Smooth muscle cell (in vitro differentiated cells): Measurements from ENCODE around the gene DHDH. TPM values are rescaled to one million over a fixed set of nuclear protein-coding genes. Genes with fewer than 3 reads are reported as not detected.
"Not testable (repeated sequence)": the region's sequence is repeated elsewhere in the genome, so short reads cannot be mapped to it uniquely, and the experiment has no call there.

Experiments
- DNase-seq: peaks from one replicate; lab custom pipeline; 2025; ENCODE audit not compliant: unreplicated experiment; lab: John Stamatoyannopoulos, UW
- H2AFZ ChIP-seq: fragments of 200-600 bp; sonication (generic); 2 replicates; pipeline ENCODE4 v1.6.0; 2016; ENCODE audit warnings: antibody characterized with exemption, low read depth, mild to moderate bottlenecking
- H3F3A ChIP-seq: fragments of 200-600 bp; sonication (generic); 2 replicates; pipeline ENCODE4 v1.6.0; 2017; ENCODE audit warnings: antibody characterized with exemption, low read depth
- H3K27ac ChIP-seq: fragments of 200-600 bp; sonication (generic); 2 replicates; pipeline ENCODE4 v1.5.1; 2016; ENCODE audit warnings: low read depth, mild to moderate bottlenecking
- H3K27me3 ChIP-seq: fragments of 200-600 bp; sonication (generic); 2 replicates; pipeline ENCODE4 v1.6.1; 2016; ENCODE audit warnings: low read depth, mild to moderate bottlenecking
- H3K36me3 ChIP-seq: fragments of 200-600 bp; sonication (generic); 2 replicates; pipeline ENCODE4 v1.5.1; 2016; ENCODE audit warnings: low read depth
- H3K4me1 ChIP-seq: fragments of 200-600 bp; sonication (generic); 2 replicates; pipeline ENCODE4 v1.5.1; 2016; ENCODE audit warnings: low read depth
- H3K4me2 ChIP-seq: fragments of 200-600 bp; sonication (generic); 2 replicates; pipeline ENCODE4 v1.6.0; 2016; ENCODE audit warnings: mild to moderate bottlenecking
- H3K4me3 ChIP-seq: fragments of 200-600 bp; sonication (generic); 2 replicates; pipeline ENCODE4 v1.5.1; 2016; ENCODE audit warnings: mild to moderate bottlenecking
- H3K79me2 ChIP-seq: fragments of 200-600 bp; sonication (generic); 2 replicates; pipeline ENCODE4 v1.6.0; 2016; ENCODE audit warnings: low read depth, mild to moderate bottlenecking
- H3K9ac ChIP-seq: fragments of 200-600 bp; sonication (generic); 2 replicates; pipeline ENCODE4 v1.6.0; 2016; ENCODE audit warnings: low read depth
- H3K9me3 ChIP-seq: fragments of 200-600 bp; sonication (generic); replicated peaks from 2 replicates; pipeline ENCODE4 v1.5.1; 2016; ENCODE audit warnings: low read depth
- H4K20me1 ChIP-seq: fragments of 200-600 bp; sonication (generic); 2 replicates; pipeline ENCODE4 v1.6.0; 2016; ENCODE audit warnings: low read depth
- CTCF ChIP-seq: fragments of 200-600 bp; sonication (generic); IDR thresholded peaks from 2 replicates; pipeline ENCODE4 v1.5.1; 2017; ENCODE audit warnings: borderline replicate concordance, mild to moderate bottlenecking, antibody characterized with exemption; ENCODE audit not compliant: insufficient read depth, poor library complexity, severe bottlenecking
- WGBS: methylation state at CpG from one replicate; pipeline ENCODE4 v1.1.7; 2016; ENCODE audit warnings: low lambda C conversion rate; 5-methylcytosine and 5-hydroxymethylcytosine counted together
- polyA plus RNA-seq: library from polyadenylated mRNA; unstranded; fragments of >200 nt; fragmentation: Nextera tagmentation; extraction: Ambion mirVana; gene quantifications from 2 replicates; pipeline ENCODE4 v1.2.1, GENCODE V29; 2016
- total RNA-seq: library from RNA; depleted of rRNA; stranded (reverse); fragments of >200 nt; gene quantifications from 2 replicates; pipeline ENCODE4 v1.2.3, GENCODE V29; 2014

The DHDH gene
- total RNA-seq, result 0.27 TPM in 1 of 2 replicates, not detected in the other
- polyA plus RNA-seq, result 0.87 and 1.0 TPM in 2 replicates

GRCh38 chr19:48933382-48933932 is at the start of gene DHDH:
Gene DHDH, plus strand, starts transcription at chr19:48933699. Its CDS starts 23 bp downstream, at chr19:48933722.
- no peak within 1 kb of the TSS for H3K9ac ChIP-seq
- H3K27me3 ChIP-seq, result no peaks in the 10 kb centered on the region
- no peak for TF ChIP-seq CTCF
- WGBS, result 1% methylated on average over 42 of the region's 43 CpGs
- H3K4me3 ChIP-seq, result peak within 1 kb of the TSS; percentile 56
- DNase-seq, result peak; percentile 33
- no peaks in the 10 kb centered on the region for H3K79me2 ChIP-seq
- H3K27ac ChIP-seq, result no peak within 1 kb of the TSS
- no peaks in the 10 kb centered on the region for H3F3A ChIP-seq
- no peaks in the 10 kb centered on the region for H3K9me3 ChIP-seq
- peaks cover 14% of the 10 kb centered on the region for H3K4me1 ChIP-seq
- peak within 1 kb of the TSS; percentile 26 for H2AFZ ChIP-seq
- H4K20me1 ChIP-seq, result no peaks in the 10 kb centered on the region
- H3K4me2 ChIP-seq, result peak within 1 kb of the TSS; percentile 86
- H3K36me3 ChIP-seq, result no peaks in the 10 kb centered on the region

GRCh38 chr19:48883726-48884125 is 49.8 kb upstream of the DHDH start:
- DNase-seq, result no peak
- Histone ChIP-seq H3K79me2 (no peaks in the 10 kb centered on the region), H3K9me3 (no peaks in the 10 kb centered on the region), H3K36me3 (no peaks in the 10 kb centered on the region), H3K4me3 (no peak overlapping the region), H3K27ac (no peak overlapping the region), H3K27me3 (no peaks in the 10 kb centered on the region), H3K4me2 (no peak overlapping the region), H2AFZ (no peak overlapping the region), H3F3A (peaks cover 3% of the 10 kb centered on the region), H4K20me1 (no peaks in the 10 kb centered on the region), H3K4me1 (peaks cover 8% of the 10 kb centered on the region), H3K9ac (no peak overlapping the region)
- 98% methylated on average over 7 of the region's 7 CpGs for WGBS
- TF ChIP-seq CTCF, result no peak

GRCh38 chr19:48887861-48888612 is 45.5 kb upstream of the DHDH start:
- Histone ChIP-seq H2AFZ (no peak overlapping the region), H3K4me1 (no peaks in the 10 kb centered on the region), H3K27me3 (no peaks in the 10 kb centered on the region), H3K79me2 (no peaks in the 10 kb centered on the region), H3K9me3 (no peaks in the 10 kb centered on the region), H4K20me1 (no peaks in the 10 kb centered on the region), H3F3A (peaks cover 11% of the 10 kb centered on the region), H3K36me3 (no peaks in the 10 kb centered on the region), H3K9ac (no peak overlapping the region), H3K27ac (no peak overlapping the region), H3K4me3 (no peak overlapping the region), H3K4me2 (no peak overlapping the region)
- no peak for DNase-seq
- WGBS, result 92% methylated on average over 21 of the region's 21 CpGs
- no peak for TF ChIP-seq CTCF

- peaks cover 11% of the 10 kb centered on the region for H3F3A ChIP-seq
- H3K27me3 ChIP-seq, H3K9ac ChIP-seq, H3K36me3 ChIP-seq, H3K9me3 ChIP-seq, H3K4me3 ChIP-seq, H3K27ac ChIP-seq, H3K79me2 ChIP-seq, DNase-seq, H3K4me1 ChIP-seq, H4K20me1 ChIP-seq, H2AFZ ChIP-seq, H3K4me2 ChIP-seq: not testable (repeated sequence)
- WGBS, result 63% methylated on average over 3 of the region's 3 CpGs
These were observed 44.0 kb upstream of the DHDH start for GRCh38 chr19:48889496-48889895.
